ACC112 (cell line): Measurements from ENCODE around the gene IRAK1BP1.

Experiments
- H2AFZ ChIP-seq: fragments of 200-600 bp; sonication (generic); one replicate; pipeline ENCODE4 v1.6.0; 2017; ENCODE audit warnings: antibody characterized with exemption, low read length; ENCODE audit not compliant: unreplicated experiment
- H3K27ac ChIP-seq: fragments of 200-600 bp; sonication (generic); 2 replicates; pipeline ENCODE4 v1.5.1; 2014; ENCODE audit warnings: low read depth, mild to moderate bottlenecking, antibody characterized with exemption, low read length, moderate library complexity
- H3K27me3 ChIP-seq: fragments of 200-600 bp; sonication (generic); 2 replicates; pipeline ENCODE4 v1.6.1; 2014; ENCODE audit warnings: mild to moderate bottlenecking, antibody characterized with exemption, low read length, moderate library complexity, mixed read lengths; ENCODE audit not compliant: insufficient read depth
- H3K36me3 ChIP-seq: fragments of 200-600 bp; sonication (generic); 2 replicates; pipeline ENCODE4 v1.6.1; 2016; ENCODE audit warnings: mild to moderate bottlenecking, antibody characterized with exemption, low read length, moderate library complexity, mixed read lengths; ENCODE audit not compliant: insufficient read depth
- H3K4me1 ChIP-seq: fragments of 200-600 bp; sonication (generic); one replicate; pipeline ENCODE4 v1.6.1; 2016; ENCODE audit warnings: low read length, mixed read lengths; ENCODE audit not compliant: insufficient read depth, unreplicated experiment, control insufficient read depth
- H3K4me3 ChIP-seq: fragments of 200-600 bp; sonication (generic); 2 replicates; pipeline ENCODE4 v1.5.1; 2014; ENCODE audit warnings: mild to moderate bottlenecking, low read depth, low read length
- H3K79me2 ChIP-seq: fragments of 200-600 bp; sonication (generic); one replicate; pipeline ENCODE4 v1.6.0; 2016; ENCODE audit warnings: low read length; ENCODE audit not compliant: control insufficient read depth, unreplicated experiment, insufficient read depth

IRAK1BP1 gene, protein sequence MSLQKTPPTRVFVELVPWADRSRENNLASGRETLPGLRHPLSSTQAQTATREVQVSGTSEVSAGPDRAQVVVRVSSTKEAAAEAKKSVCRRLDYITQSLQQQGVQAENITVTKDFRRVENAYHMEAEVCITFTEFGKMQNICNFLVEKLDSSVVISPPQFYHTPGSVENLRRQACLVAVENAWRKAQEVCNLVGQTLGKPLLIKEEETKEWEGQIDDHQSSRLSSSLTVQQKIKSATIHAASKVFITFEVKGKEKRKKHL

DNA sequence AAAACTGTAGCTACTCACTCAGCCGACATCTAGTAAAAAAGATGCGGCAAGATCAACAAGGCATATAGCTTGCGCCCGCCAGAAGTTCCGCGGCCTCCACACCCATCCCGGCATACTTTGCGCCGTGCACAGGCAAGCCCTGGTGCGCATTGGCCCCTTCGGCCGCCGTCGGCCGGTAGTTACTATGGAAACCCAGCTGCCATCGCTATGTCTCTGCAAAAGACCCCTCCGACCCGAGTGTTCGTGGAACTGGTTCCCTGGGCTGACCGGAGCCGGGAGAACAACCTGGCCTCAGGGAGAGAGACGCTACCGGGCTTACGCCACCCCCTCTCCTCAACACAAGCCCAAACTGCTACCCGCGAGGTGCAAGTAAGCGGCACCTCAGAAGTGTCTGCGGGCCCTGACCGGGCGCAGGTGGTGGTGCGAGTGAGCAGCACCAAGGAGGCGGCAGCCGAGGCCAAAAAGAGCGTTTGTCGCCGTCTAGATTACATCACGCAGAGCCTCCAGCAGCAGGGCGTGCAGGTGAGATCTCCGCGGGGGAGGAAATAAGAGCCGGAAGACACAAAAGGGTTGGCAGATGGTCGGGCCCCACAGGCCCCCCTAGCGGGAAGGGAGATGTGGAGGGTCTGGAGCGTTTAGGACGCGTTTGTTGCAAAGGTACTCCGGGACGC lies at the start of gene IRAK1BP1:
TSS of gene IRAK1BP1 (plus strand) at position 182 of the 671 bp plus-strand sequence. CDS start at position 208, 26 bp downstream.
- no peak within 1 kb of the TSS for H3K27ac ChIP-seq
- H3K4me3 ChIP-seq, result peak within 1 kb of the TSS; percentile 92
- no peaks in the 10 kb centered on the region for H3K27me3 ChIP-seq
- H3K79me2 ChIP-seq, result peaks cover 4% of the 10 kb centered on the region
- H2AFZ ChIP-seq, result peak within 1 kb of the TSS; percentile 99
- no peaks in the 10 kb centered on the region for H3K4me1 ChIP-seq
- no peaks in the 10 kb centered on the region for H3K36me3 ChIP-seq

DNA sequence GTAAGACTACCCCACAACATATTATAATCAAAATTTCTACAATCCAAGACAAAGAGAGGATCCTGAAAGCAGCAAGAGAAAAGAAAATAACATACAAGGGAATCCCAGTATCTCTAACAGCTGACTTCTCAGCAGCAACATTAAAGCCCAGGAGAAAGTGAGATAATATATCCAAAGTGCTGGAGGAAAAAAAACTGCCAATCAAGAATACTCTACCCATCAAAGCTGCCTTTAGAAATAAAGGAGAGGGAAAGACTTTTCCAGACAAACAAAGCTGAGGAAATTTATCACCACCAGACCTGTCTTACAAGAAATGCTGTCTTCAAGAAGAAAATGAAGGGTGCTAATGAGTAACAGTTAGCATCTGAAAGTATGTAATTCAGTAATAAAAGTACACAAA lies 43.3 kb upstream of the IRAK1BP1 start:
- Histone ChIP-seq H3K36me3 (no peaks in the 10 kb centered on the region), H3K27me3 (no peaks in the 10 kb centered on the region), H2AFZ (no peak overlapping the region), H3K79me2 (no peaks in the 10 kb centered on the region), H3K27ac (no peak overlapping the region), H3K4me1 (no peaks in the 10 kb centered on the region), H3K4me3 (no peak overlapping the region)

DNA sequence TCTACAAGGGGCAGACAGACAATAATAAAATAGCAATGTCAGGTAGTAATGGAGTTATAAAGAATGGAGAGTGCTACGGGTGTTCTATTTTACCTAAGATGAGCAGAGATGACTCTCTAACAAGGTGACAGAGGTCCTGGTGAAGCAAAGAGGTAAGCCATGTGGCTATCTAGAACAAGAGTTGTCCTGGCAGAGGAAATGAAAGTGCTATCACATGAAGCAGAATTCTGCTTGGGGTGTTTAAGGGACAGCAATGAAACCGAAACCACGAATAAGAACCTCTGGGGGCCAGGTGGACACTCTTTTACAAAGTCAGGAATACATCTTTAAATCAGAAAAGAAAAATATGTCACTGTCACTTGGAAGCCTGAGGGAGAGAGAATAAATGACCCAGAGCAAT lies 37.9 kb upstream of the IRAK1BP1 start:
- no peaks in the 10 kb centered on the region for H3K4me1 ChIP-seq

DNA sequence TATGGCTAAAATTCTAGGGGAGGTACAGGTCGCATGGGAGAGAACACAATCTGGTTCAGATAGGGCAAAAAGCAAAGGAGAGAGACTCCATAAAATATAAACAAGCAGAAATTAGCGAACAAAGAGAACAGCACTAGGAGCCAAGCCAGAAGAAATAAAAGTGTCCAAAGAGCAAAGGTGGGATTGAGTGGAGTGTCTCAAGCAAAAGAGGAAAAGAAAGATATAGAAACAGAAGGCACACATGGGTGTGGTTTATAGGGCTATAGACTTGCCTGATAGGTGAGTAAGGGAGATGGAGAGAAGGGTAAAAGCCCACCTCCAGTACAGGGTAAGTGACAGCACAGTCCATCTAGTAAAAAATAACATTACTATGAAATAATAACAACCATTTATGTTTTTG lies 36.5 kb upstream of the IRAK1BP1 start:
- Histone ChIP-seq H3K79me2 (no peaks in the 10 kb centered on the region), H3K27ac (no peak overlapping the region), H3K27me3 (no peaks in the 10 kb centered on the region), H2AFZ (no peak overlapping the region), H3K4me3 (no peak overlapping the region), H3K4me1 (no peaks in the 10 kb centered on the region), H3K36me3 (no peaks in the 10 kb centered on the region)

More for the DNA sequence above, 37.9 kb upstream of the IRAK1BP1 start:
- H3K27ac ChIP-seq, result no peak overlapping the region
- H3K36me3 ChIP-seq, result no peaks in the 10 kb centered on the region
- no peaks in the 10 kb centered on the region for H3K27me3 ChIP-seq
- H3K79me2 ChIP-seq, result no peaks in the 10 kb centered on the region
- H2AFZ ChIP-seq, result no peak overlapping the region
- H3K4me3 ChIP-seq, result no peak overlapping the region

DNA sequence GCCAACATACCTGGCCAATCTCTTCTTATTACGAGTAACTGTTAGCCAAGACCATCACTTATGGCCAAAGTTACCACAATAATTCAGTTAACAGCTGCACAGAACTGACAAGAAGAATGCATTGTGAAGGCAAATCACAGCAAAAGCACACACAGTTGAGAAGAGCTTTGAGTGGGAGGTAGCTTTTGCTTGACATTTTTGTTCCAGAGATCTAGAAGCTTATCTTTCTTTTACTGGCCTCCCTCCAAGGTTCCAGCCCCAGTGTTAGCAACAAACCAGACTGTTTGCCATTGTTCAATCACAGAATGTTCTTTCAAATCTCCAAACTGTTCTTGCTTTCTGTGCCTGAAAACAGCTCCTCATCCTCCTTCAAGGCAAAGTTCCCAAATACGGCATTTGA lies 35.9 kb upstream of the IRAK1BP1 start:
- no peak overlapping the region for H2AFZ ChIP-seq
- no peaks in the 10 kb centered on the region for H3K36me3 ChIP-seq
- no peak overlapping the region for H3K4me3 ChIP-seq
- no peaks in the 10 kb centered on the region for H3K79me2 ChIP-seq
- no peak overlapping the region for H3K27ac ChIP-seq
- no peaks in the 10 kb centered on the region for H3K4me1 ChIP-seq
- H3K27me3 ChIP-seq, result no peaks in the 10 kb centered on the region

DNA sequence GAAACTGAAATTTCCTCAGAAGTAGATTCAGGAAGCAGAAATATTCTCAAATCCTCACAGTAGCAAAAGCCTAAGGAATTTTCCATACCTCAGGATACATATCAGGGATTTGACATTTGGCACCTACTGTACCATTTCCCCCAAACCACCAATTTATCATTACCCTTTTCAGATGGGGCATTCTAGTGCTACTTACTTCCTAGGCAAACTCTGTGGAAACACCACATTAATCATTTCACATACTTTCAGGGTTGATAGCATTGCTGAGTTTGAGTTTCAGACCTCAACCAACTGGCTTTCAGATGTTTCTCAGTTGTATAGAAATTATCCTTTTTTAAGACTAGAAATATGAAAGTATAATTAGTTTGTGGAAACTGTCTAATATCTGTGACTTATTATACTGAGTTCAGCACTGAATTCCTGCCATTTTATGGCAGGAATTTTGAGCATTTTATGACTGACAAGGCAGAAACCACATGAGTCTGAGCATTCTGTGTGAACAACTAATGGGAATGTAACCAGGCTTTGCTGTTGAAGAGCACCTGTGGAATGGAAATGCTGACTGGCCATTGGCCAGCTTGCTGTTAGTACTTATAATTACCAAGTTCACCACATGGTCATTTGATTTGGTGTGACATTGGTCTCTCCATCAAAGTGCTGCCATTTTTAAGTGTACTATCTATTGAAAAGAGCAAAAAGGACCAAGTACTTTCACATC lies 35.1 kb upstream of the IRAK1BP1 start:
- H2AFZ ChIP-seq, result no peak overlapping the region
- H3K36me3 ChIP-seq, result no peaks in the 10 kb centered on the region
- no peak overlapping the region for H3K27ac ChIP-seq
- no peaks in the 10 kb centered on the region for H3K4me1 ChIP-seq
- H3K4me3 ChIP-seq, result no peak overlapping the region
- peaks cover under 1% of the 10 kb centered on the region; the same call in 1 of the 2 replicates for H3K27me3 ChIP-seq
- no peaks in the 10 kb centered on the region for H3K79me2 ChIP-seq

DNA sequence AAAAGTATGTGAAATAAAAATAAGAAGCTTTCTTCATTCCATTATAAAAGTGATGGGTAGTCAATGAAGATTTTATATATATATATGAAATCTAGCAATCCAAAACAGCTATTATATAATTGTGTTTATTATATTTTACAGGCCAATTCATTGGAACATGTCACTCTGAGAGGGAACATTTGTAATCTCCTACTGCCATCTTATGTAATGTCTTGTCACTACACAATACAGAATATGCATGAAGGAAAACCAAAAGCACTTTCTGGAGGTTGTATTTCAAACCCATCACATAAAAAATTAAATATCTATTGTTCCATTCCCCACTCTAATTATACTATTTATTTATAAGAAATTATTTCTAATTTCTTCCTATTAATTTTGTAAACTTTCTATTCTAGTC lies 31.5 kb upstream of the IRAK1BP1 start:
- Histone ChIP-seq H2AFZ (no peak overlapping the region), H3K27ac (no peak overlapping the region), H3K4me1 (no peaks in the 10 kb centered on the region), H3K36me3 (no peaks in the 10 kb centered on the region), H3K4me3 (no peak overlapping the region), H3K27me3 (peaks cover 3% of the 10 kb centered on the region; the same call in 1 of the 2 replicates), H3K79me2 (no peaks in the 10 kb centered on the region)

DNA sequence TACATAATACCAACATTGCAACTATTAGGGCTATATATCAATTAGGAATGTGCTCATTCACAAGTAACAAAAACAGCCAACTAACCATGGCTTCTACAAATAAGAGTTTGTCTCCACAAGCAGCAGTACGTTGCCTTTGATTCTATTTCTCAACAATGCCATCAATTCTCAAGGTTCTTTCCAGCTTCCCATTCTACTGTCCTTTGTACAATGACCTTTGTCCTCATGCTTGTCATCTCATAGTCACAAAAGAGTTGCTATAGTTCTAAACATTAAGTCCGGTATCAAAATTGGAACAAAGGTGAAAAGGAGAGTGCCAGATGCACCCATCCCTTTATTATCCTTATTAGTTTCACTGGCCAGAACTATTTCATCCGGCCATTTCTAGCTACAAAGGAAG lies 30.8 kb upstream of the IRAK1BP1 start:
- no peaks in the 10 kb centered on the region for H3K79me2 ChIP-seq
- H3K27me3 ChIP-seq, result peaks cover 3% of the 10 kb centered on the region; the same call in 1 of the 2 replicates
- H3K4me1 ChIP-seq, result no peaks in the 10 kb centered on the region
- no peak overlapping the region for H3K27ac ChIP-seq
- no peak overlapping the region for H2AFZ ChIP-seq
- no peaks in the 10 kb centered on the region for H3K36me3 ChIP-seq
- H3K4me3 ChIP-seq, result no peak overlapping the region

DNA sequence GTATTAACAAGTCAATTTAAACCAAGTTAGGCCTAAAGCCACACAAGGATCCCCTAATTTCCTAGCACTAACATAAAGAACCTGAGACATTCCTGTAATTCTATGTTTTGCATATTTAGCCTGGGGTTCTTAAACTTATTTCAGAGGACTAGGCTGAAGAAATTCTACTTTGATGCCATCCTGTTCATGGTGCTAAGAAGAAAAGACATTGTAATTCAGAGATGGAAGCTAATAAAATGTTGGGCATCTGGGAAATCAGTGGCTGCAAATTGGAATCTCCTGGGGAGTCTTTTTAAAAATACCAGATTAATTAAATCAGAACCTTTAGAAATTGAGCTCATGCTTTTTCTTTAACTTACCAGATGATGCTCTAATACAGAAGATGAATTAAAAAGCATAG lies 26.2 kb upstream of the IRAK1BP1 start:
- no peak overlapping the region for H2AFZ ChIP-seq
- H3K27ac ChIP-seq, result no peak overlapping the region
- peaks cover 3% of the 10 kb centered on the region; the same call in 1 of the 2 replicates for H3K27me3 ChIP-seq
- H3K4me1 ChIP-seq, result no peaks in the 10 kb centered on the region
- no peaks in the 10 kb centered on the region for H3K36me3 ChIP-seq
- no peaks in the 10 kb centered on the region for H3K79me2 ChIP-seq
- H3K4me3 ChIP-seq, result no peak overlapping the region

DNA sequence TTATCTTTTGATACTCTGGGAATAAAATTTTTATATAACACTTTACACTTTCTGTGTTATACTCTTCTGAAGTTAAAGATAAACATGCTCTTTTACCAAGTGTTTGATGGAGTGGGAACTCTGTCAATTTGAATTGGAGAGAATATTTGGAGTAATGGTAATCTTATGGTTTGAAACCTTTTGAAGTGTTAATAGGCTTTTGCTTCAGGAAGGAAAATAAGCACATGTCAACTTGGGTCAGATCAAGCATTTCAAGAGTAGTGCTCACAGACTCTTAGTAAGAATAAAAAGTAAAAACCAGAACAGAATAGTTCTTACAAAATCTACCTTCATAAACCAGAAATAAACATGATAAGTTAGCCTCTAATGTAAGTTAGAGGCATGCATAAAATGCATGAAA lies 24.4 kb upstream of the IRAK1BP1 start:
- Histone ChIP-seq H3K27me3 (no peaks in the 10 kb centered on the region), H3K36me3 (no peaks in the 10 kb centered on the region), H2AFZ (no peak overlapping the region), H3K4me1 (no peaks in the 10 kb centered on the region), H3K27ac (no peak overlapping the region), H3K79me2 (no peaks in the 10 kb centered on the region), H3K4me3 (no peak overlapping the region)
